Esophagus squamous epithelium (tissue), 5 donors: ENCODE data around the gene HPCAL1. TPM values are rescaled to one million over a fixed set of nuclear protein-coding genes. Genes with fewer than 3 reads are reported as not detected.

Experiments
- DNase-seq: peaks from one replicate; lab custom pipeline; 2025; lab: John Stamatoyannopoulos, UW
- H3K27ac ChIP-seq, 4 donors: fragments of 200-600 bp; sonication (generic); one replicate each; pipeline ENCODE4 v1.5.1; 2016 to 2019; ENCODE audit warnings: mild to moderate bottlenecking in 1 of 4
- H3K27me3 ChIP-seq, 4 donors: fragments of 200-600 bp; sonication (generic); 1 replicate in 3 of 4; 2 replicates in 1 of 4; pipeline versions ENCODE4 v1.5.1 to v1.6.0; 2017 to 2021; ENCODE audit warnings: antibody characterized with exemption in 1 of 4
- H3K36me3 ChIP-seq, 3 donors: fragments of 200-600 bp; sonication (generic); one replicate each; pipeline ENCODE4 v1.5.1; 2016 to 2019
- H3K4me1 ChIP-seq, 3 donors: fragments of 200-600 bp; sonication (generic); one replicate each; pipeline ENCODE4 v1.5.1; 2017 to 2019
- H3K4me3 ChIP-seq, 4 donors: fragments of 200-600 bp; sonication (generic); 1 replicate in 3 of 4; 2 replicates in 1 of 4; pipeline ENCODE4 v1.5.1; 2016 to 2019; ENCODE audit warnings: mild to moderate bottlenecking in 2 of 4, moderate library complexity in 1 of 4
- H3K9me3 ChIP-seq, 3 donors: fragments of 200-600 bp; sonication (generic); one replicate each; pipeline ENCODE4 v1.5.1; 2016 to 2019
- CTCF ChIP-seq, 6 experiments: fragments of 450-650 bp in 4 of 6; fragments of 200-600 bp in 2 of 6; sonication (generic) in 2 of 6; IDR thresholded peaks; one replicate each; pipeline ENCODE4 v1.5.1; 2016 to 2019; ENCODE audit warnings: antibody characterized with exemption in 6 of 6, mild to moderate bottlenecking in 4 of 6, moderate library complexity in 4 of 6
- POLR2A ChIP-seq, 4 donors: fragments of 450-650 bp; IDR thresholded peaks; one replicate each; pipeline ENCODE4 v1.6.1; 2017; ENCODE audit warnings: antibody characterized with exemption in 4 of 4, mild to moderate bottlenecking in 4 of 4, moderate library complexity in 3 of 4
- WGBS, 2 donors: methylation state at CpG; one replicate each; pipeline ENCODE4 v1.1.5; 2018; 5-methylcytosine and 5-hydroxymethylcytosine counted together
- intact Hi-C: fragments of 100-400 bp; cut with DNase I; formaldehyde crosslinking; loops from one replicate; pipeline ENCODE4 v1.15.0; 2022
- total RNA-seq, 4 donors: library from RNA; depleted of rRNA; stranded (reverse); fragments of >200 nt; gene quantifications; one replicate each; pipeline ENCODE4 v1.1.0, GENCODE V29; 2016
- donor health status: DM: yes; HTN: yes; CAD: no.

Gene HPCAL1
- total RNA-seq, 4 donors from 2014 or later, result 13.2 to 26.4 (median 20.5) TPM

- peaks cover 0 to 7% (median 0%) of the 10 kb centered on the region in 4 donors for H3K27me3 ChIP-seq
- no peak for DNase-seq
- H3K4me1 ChIP-seq, result peaks cover 11 to 55% (median 13%) of the 10 kb centered on the region in 3 donors
- WGBS, 2 donors, result 29 to 45% methylated on average over 4 of the region's 4 CpGs
- H3K4me3 ChIP-seq, result no peak overlapping the region
- TF ChIP-seq CTCF (IDR thresholded peaks at IDR 0.05), result no peak
- TF ChIP-seq POLR2A (IDR thresholded peaks at IDR 0.05), result no peak
- intact Hi-C loops, result no loop called here
- H3K27ac ChIP-seq, result no peak overlapping the region
- H3K36me3 ChIP-seq, result no peaks in the 10 kb centered on the region
- no peaks in the 10 kb centered on the region for H3K9me3 ChIP-seq
Measured at GRCh38 chr2:10305254-10305635, 2.5 kb downstream of the HPCAL1 start.

GRCh38 chr2:10305715-10306114 is 3.0 kb downstream of the HPCAL1 start:
- peaks cover 11 to 55% (median 13%) of the 10 kb centered on the region in 3 donors for H3K4me1 ChIP-seq
- H3K27me3 ChIP-seq, result peaks cover 0 to 7% (median 0%) of the 10 kb centered on the region in 4 donors
- H3K9me3 ChIP-seq, result no peaks in the 10 kb centered on the region
- DNase-seq, result no peak
- TF ChIP-seq CTCF (IDR thresholded peaks at IDR 0.05) (no peak), POLR2A (IDR thresholded peaks at IDR 0.05) (no peak)
- H3K36me3 ChIP-seq, result no peaks in the 10 kb centered on the region
- no peak overlapping the region for H3K27ac ChIP-seq
- H3K4me3 ChIP-seq, result no peak overlapping the region
- intact Hi-C loops, result no loop called here
- WGBS, 2 donors, result 79 to 86% methylated on average over 7 to 10 of the region's 10 CpGs

- H3K36me3 ChIP-seq, result no peaks in the 10 kb centered on the region
- H3K27ac ChIP-seq, result no peak overlapping the region
- peaks cover 9 to 52% (median 13%) of the 10 kb centered on the region in 3 donors for H3K4me1 ChIP-seq
- H3K4me3 ChIP-seq, result no peak overlapping the region
- 74 to 77% methylated on average over 3 to 4 of the region's 4 CpGs for WGBS, 2 donors
- no peak for TF ChIP-seq CTCF (IDR thresholded peaks at IDR 0.05)
- TF ChIP-seq POLR2A (IDR thresholded peaks at IDR 0.05), result no peak
- H3K27me3 ChIP-seq, result peaks cover 0 to 7% (median 0%) of the 10 kb centered on the region in 4 donors
- DNase-seq, result no peak
- intact Hi-C loops, result no loop called here
- no peaks in the 10 kb centered on the region for H3K9me3 ChIP-seq
Measured at GRCh38 chr2:10306901-10307463, 4.3 kb downstream of the HPCAL1 start.

- TF ChIP-seq CTCF (IDR thresholded peaks at IDR 0.05) (no peak), POLR2A (IDR thresholded peaks at IDR 0.05) (no peak)
- H3K36me3 ChIP-seq, result no peaks in the 10 kb centered on the region
- no peaks in the 10 kb centered on the region for H3K9me3 ChIP-seq
- peaks cover 0 to 7% (median 0%) of the 10 kb centered on the region in 4 donors for H3K27me3 ChIP-seq
- intact Hi-C loops, result no loop called here
- H3K4me3 ChIP-seq, result no peak overlapping the region
- no peak for DNase-seq
- H3K27ac ChIP-seq, result no peak overlapping the region
- 66 to 85% methylated on average over 7 of the region's 7 CpGs for WGBS, 2 donors
- peaks cover 7 to 47% (median 13%) of the 10 kb centered on the region in 3 donors for H3K4me1 ChIP-seq
Measured at GRCh38 chr2:10307561-10308156, 5.0 kb downstream of the HPCAL1 start.

- no peak for DNase-seq
- TF ChIP-seq CTCF (IDR thresholded peaks at IDR 0.05) (no peak), POLR2A (IDR thresholded peaks at IDR 0.05) (no peak)
- Histone ChIP-seq H3K27ac (no peak overlapping the region), H3K27me3 (peaks cover 0 to 7% (median 0%) of the 10 kb centered on the region in 4 donors), H3K36me3 (no peaks in the 10 kb centered on the region), H3K4me1 (peaks cover 7 to 39% (median 13%) of the 10 kb centered on the region in 3 donors), H3K4me3 (no peak overlapping the region), H3K9me3 (no peaks in the 10 kb centered on the region)
- WGBS, 2 donors, result 94% methylated on average over 2 of the region's 2 CpGs
- intact Hi-C loops, result no loop called here
Measured at GRCh38 chr2:10308866-10309265, 6.2 kb downstream of the HPCAL1 start.
